Activated CD4-positive, alpha-beta T cell treated with anti-CD3 and anti-CD28 coated beads, Interleukin-2, amount 50 U/mL, for 4 hours (primary cell): ENCODE data around the gene ARHGAP27.

Source experiments
- DNase-seq, 2 experiments: peaks; one replicate each; pipeline ENCODE4 v3.0.0-alpha.2; 2020

ARHGAP27 gene

GRCh38 chr17:45430738-45431530, 1.7 kb downstream of the ARHGAP27 start:
- DNase-seq = no peak

- DNase-seq = no peak
Measured at GRCh38 chr17:45430006-45430737, 2.5 kb downstream of the ARHGAP27 start.

GRCh38 chr17:45429339-45430005, 3.2 kb downstream of the ARHGAP27 start:
- DNase-seq = no peak

GRCh38 chr17:45428931-45429338, 3.7 kb downstream of the ARHGAP27 start:
- no peak for DNase-seq

DNA sequence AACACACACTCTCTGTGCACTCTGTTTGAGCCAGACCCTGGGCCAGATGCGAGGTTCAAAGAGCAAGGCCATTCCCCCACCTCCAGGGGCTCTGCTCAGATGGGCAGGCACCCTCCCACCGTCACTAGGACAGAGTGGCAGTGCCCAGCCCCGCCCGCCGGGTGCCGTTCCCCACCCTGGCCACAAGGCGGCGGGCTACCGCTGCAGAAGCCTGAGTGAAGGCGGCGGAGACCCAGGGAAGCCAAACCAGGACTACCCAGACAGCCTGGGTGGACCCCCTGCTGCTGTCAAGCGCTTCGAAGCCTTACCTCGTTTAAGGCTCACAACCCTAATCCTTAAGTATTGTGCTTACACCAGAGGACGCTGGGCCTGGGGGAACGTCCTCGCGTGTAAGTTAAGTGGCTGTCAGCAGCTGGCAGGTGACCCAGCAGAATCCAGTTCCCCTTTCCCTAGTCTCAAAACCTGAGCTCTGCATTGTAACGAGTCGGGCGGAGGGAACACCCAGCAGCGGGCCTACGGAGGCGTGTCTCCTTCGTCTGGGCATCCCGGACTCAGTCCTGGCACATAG, 4.5 kb downstream of the ARHGAP27 start:
- DNase-seq = peak; percentile 66 to 71

GRCh38 chr17:45427181-45427835, 5.4 kb downstream of the ARHGAP27 start:
- DNase-seq = no peak

DNA sequence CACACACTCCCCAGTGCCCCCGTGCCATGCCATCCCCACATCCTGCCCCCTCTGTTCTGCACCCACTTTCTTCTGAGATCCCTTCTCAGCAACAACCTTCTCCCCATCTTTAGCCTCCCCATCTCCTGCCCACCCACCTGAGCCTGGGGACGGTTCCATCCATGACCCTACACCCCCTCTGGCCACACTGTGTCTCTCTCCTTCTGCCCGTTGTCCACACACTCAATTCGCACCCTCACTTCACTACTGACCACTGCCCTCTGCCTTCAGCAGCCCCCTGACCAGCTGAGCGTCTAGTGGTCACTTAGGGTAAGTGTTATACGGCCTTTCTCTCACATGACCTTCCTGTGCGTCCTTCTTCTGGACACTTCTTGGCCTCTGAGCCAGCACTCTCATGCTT, 6.1 kb downstream of the ARHGAP27 start:
- no peak for DNase-seq

GRCh38 chr17:45425984-45426413, 6.7 kb downstream of the ARHGAP27 start:
- no peak for DNase-seq

DNA sequence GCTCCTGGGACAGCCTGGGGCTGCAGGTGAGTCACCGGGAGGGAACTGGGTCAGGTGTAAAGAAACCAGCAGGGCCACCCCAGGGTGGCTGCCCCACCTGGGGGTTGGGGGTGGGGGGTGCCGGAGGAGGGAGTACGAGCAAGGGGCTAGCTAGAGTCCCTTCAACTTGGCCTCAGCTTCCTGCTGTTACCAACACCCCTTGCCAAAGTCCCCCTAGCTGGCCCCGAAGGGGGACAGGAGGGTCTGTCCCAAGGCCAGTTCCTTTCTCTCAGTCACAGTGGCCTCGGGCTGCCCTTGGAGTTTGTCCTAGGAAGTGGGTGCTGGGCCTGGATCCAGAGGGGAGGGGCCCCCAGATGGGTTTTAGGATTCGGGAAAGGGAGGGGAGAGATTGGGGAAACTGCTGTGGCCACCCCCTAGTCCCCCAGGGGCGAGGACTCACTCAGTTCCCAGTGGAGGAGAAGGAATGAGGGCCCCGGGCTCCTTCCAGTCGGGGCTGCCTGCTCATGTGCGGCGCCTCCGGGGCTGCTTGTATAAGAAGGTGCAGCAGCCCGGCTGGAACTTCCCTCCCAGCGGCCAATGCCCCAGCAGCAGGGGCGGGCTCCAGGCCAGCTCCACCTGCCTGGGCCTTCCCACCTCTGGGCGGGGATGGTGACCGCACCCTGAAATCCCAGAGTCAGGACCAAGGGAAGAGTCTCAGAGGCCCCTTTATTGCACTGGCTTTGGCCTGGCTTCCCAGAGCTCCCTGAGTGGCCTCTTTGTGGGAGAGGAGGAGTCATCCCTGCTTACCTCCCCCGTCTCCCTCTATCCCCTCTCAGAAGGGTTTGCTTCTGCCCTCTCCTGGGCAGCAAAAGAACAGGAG, 7.3 kb downstream of the ARHGAP27 start:
- DNase-seq = no peak

DNA sequence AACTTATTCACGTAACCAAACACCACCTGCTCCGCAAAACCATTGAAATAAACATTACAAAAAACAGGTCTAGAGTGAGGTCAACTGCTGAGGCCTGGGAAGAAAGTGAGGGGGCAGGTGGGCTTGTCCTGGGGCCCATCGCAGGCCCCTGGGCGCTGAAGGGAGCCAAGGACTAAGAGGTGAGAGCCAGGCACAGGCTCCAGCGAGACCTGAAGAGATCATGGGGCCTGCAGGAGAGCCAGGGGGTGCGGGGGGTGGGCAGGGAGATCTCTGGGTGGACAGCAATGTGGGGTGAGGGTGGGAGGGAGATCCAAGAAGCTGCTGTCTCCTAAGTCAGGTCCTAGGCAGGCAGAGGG, 7.9 kb downstream of the ARHGAP27 start:
- no peak for DNase-seq

DNA sequence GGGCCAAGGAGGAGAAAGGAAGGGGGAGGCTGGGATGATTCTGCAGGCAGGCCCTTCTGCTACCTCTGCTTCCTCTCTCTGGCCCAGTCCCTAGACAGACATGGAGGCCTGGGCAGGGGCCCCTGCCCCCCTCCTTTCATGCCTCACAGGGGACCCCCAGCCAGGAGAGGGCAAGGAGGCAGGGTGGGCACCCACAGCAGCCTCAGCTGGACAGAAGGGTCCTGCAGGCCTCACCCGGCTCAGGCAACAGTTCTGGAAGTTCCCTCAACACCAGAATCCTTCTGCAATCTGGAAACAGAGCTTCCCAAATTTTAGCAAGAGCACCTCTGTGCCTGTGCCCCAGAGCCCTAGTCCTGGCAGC, 8.7 kb downstream of the ARHGAP27 start:
- no peak for DNase-seq

DNA sequence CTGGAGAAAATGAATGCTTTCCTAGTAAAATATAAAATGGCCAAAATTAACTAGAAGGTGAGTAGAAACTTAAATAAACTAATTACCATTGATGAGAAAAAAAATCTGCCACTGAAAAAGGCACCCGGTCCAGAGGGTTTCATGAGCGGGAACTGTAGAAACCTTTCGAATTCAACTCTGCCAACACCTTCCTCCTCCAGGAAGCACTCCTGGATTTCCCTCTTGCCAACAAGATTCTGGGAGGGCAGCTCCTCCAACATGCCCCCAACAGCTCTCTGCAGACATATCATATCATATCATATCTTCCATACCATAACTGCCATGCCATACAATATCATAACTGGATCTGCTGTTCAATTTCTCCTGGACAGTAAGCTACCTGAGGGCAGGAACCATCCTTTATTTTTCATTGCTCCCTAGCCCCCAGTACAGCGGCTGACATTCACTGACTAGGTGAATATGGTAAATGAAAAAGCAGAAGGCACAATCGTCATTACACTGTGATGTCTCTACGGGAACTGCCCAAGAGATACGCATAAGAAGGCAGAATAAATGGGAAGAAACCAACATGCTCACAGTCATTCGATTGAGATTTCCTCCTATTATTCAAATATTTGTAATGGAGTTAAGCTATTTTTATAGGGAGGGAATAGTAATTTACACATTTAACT, 9.2 kb downstream of the ARHGAP27 start:
- no peak for DNase-seq

DNA sequence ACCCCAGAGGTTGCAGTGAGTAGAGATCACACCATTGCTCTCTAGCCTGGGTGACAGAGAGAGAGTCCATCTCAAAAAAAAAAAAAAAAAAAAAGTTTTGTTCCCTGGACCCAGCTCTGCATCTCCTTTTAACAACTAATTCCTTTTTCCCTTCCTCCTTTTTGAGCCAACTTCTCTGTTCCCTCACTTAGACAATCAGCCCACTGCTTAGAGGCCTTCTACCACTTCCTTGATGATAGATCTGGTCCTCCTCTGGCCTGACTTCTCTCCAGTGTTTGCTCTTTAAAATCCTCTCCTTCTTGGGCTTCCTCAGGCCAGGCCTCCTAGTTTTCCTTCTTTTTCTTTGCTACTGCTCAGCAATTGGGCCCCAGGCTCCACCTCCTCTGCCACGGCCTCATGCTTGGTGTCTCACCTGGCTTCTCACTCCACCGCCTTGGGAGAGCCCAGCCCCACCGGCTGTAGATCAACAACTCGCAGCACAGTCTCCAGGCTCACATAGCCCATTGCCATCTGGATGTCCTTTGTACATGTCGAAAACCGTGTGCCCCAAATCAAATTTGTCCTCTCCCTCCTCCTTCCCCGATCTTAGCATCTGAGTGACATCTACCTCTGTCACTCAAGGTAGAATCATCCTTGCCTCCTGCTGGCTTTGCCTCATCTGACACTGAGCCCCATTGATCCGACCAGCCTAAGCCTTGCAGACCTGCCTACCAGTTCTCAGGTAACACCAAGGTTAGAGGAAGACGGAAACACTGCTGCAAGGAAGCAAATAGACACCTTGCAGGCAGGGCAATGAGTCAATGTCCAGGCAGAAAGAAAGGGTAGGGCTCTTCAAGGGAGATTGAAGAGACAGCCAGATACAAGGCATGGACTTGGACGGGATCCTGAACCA, 17.4 kb downstream of the ARHGAP27 start:
- DNase-seq = no peak

- DNase-seq = no peak
Measured at GRCh38 chr17:45413498-45413923, 19.2 kb downstream of the ARHGAP27 start.

DNA sequence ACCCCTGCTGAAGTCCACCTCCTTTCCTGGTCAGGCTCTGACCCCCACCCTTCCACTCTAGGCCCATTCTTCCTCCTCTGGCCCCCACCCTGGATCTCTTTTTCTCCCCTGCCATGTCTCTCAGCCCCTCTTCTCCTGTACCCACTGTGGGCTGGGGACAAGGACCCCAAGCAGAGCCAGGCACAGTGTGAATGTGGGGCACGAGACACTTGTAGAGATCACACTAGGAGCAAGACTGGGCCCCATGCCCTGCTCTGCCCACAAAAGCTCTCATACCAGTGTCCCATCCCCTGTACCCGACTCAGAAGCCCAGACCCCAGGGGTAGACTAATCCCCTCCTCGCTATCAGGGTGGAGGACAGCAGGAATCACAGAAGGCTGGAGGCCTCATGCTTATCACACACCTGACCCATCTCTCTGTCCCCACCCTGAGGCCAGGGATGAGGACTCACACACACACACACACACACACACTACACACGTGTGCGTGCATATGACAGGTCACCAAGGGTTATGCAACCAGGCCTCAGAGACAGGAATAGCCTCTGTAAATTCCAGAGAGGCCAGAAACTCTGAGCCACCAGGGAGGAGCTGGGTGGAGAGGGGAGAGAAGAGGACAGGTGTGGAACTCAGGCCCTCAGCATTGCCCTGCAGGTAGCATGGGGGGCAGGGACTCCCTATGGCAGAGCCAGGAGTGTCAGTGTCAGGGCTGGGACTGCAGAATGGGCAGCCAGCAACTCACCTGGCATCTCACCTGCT, 21.1 kb downstream of the ARHGAP27 start:
- DNase-seq = no peak

GRCh38 chr17:45410144-45411091, 22.3 kb downstream of the ARHGAP27 start:
- DNase-seq = peak; percentile 43 to 46

GRCh38 chr17:45409659-45410076, 23.0 kb downstream of the ARHGAP27 start:
- DNase-seq = no peak
